HG03159 (cell line): ENCODE results near the gene TXNRD1.
"Not testable (repeated sequence)": the region's sequence is repeated elsewhere in the genome, so short reads cannot be mapped to it uniquely, and the experiment has no call there.

Source experiments
- ATAC-seq: cut with Tn5 transposase; IDR thresholded peaks from one replicate; pipeline ENCODE4 v1.9.1; 2021; ENCODE audit warnings: mild to moderate bottlenecking, moderate library complexity; ENCODE audit not compliant: unreplicated experiment

TXNRD1 gene

DNA sequence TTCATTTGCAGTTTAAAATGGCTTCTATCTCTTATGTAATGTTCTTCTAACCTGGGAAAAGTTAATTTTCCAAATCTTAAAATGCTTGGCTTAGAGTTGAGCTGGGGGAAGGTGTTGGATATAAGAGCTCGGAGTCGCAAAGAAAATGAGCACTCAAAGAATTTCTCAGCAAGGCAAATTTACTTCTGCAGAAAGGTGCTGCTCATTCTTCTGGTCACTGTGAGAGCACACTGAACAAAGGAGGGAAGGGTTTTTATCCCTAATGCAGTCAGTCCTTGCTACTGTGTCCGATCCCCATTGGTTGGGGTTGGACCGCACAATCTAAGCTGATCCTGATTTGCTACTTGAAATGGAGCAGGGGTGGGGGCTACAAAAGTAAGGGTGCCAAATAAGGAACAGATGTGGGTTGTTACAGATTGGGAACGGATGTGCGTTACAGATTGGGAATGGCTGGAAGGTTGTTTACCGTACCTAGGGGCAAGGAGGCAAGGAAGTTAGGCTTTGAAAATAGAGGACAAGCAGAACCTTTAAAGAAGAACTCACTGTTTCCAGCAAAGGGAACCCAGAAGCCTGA, 19.4 kb downstream of the TXNRD1 start:
- no peak for ATAC-seq

DNA sequence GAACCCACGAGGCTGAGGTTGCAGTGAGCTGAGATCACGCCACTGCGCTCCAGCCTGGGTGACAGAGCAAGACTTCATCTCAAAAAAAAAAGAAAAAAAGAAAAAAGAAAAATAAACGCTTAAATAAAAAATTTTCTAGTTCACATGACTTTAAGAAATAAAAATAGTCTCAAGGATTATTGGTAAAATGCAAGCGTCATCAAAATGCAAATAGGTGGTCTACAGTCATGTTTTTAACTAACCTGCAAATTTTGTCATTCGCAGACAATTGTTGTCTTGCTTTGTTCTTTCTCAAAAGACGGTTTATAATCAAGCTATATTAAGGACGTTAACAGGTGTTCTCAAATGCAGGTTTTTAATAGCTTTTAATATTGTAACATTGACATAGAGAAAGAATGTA, 22.4 kb downstream of the TXNRD1 start:
- no peak for ATAC-seq

DNA sequence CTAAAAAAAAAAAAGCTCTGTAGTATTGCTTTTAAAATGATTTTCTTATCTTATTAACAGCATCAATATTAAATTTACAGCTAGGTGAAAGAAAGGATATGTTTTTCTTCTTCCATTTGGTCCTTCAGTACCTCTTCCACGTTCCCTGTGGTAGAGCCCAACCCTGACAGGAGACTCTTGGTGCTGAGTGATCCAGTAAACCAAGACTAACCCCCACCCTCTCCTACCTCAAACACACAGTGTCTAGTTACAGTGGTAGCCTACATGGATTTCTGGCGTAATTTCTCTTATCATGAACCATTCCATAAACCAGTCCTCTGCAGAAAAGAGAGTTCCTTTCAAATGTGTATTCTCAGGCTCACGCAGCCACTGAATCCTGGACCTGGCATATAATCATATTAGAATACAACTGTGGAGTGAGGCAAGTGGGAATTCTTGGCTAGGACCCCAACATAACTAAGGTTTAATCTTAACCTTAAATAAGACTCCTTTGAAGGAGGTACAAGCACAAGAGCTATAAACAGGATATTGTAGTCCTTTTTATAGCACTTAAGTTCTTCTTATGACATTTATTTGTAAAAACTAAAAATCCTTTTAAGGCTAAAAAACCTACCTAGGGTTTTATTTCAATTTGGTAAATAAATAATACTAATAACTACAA, 27.1 kb downstream of the TXNRD1 start:
- ATAC-seq: no peak

DNA sequence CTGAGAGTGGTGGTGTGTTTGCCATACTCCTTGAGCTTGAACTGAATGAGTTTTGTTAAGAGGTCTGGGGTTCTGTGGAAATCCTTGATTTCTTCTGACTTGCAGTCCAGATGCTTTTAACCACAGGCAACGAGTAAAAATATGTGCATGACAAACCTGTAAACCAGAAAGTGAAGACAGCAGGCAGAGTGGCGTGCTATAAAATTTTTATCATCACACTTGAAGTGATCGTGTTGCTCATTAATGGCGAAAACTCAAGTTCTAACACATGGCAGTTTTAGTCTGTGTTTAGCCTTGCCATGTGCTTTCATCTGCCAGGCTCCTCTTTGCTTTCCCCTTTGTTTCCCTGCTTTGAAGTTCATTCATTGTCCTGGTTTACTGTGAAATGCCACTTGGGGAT, 28.0 kb downstream of the TXNRD1 start:
- no peak for ATAC-seq

DNA sequence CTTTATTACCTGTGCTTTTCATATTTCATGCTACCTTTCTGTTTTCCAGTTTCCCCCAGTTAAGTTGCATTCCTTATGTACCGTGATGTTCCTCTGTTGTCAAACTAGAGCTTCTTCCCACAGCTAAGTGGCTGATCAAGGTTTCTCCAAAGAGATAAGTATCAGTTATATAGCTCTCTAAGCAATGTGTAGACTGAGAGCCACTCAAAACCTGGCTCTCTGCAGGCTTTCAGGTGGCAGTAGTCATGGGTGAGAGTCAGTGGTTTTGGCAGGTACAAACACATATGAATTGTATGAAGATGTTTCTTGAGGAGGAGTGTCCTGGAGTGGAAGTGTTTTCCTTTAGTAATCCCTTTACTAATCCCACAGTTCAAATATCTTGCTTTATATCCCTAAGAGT, 28.4 kb downstream of the TXNRD1 start:
- no peak for ATAC-seq

DNA sequence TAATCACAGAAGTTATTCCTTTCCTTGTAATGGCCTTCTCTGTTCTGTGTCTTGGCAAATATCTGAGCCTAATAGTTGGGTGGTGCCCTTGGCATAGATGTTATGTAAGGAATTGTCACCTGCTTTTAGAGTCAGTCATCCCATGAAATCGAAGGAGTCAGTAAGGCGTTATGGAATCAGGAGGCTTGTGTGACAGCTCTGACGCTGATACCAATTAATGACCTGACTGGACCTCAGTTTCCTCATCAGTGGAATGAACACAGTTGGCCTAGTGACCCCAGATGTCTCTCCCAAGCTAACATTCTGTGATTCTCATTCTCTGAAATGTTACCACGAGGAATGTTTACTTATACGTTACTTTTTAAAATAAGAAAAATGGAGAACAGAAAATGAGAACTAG, 32.1 kb downstream of the TXNRD1 start:
- no peak for ATAC-seq

DNA sequence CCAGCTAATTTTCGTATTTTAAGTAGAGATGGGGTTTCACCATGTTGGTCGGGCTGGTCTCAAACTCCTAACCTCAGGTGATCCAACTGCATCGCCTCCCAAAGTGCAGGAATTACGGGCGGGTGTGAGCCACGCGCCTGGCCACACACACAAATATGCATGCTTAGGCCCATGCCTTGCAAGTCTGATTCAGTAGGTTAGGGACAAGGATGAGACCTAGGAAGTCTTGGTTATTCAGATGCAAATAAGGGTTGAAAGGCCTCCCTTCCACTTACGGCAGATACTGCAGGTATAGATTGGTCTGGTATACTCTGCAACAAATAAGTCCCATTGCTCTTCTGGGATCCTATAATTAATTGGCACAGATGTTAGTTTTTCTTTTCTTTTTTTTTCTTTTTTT, 32.9 kb downstream of the TXNRD1 start:
- ATAC-seq: no peak

DNA sequence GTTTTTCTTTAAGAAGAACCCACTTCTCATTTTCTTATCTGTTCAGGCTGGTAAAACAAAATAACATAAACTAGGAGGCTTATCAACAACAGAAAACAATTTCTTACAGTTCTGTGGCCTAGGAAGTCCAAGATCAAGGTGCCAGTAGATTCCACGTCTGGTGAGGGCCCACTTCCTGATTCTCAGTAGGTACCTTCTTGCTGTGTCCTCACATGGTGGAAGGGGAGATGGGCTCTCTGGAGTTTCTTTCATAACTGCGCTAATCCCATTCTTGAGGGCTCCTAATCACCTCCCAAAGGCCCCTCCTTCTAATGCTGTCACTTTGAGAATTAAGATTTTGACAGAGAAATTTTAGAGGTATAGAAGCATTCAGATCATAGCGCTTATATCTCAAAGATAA, 33.4 kb downstream of the TXNRD1 start:
- no peak for ATAC-seq

DNA sequence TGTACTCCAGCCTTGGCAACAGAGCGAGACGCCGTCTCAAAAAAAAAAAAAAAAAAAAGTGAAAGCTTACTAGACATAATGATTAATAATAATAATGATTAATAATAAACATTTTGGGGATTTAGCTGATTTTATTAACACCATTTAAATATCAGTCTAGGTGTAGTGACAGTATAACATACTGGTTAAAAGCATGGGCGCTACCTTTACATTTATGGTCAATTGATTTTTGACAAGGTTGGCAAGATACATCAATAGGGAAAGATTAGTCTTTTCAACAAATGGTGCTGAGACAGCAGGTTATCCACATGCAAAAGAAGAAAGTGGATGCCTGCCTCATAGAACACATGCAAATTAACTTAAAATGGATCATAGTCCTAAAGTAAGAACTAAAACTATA, 34.3 kb downstream of the TXNRD1 start:
- no peak for ATAC-seq

DNA sequence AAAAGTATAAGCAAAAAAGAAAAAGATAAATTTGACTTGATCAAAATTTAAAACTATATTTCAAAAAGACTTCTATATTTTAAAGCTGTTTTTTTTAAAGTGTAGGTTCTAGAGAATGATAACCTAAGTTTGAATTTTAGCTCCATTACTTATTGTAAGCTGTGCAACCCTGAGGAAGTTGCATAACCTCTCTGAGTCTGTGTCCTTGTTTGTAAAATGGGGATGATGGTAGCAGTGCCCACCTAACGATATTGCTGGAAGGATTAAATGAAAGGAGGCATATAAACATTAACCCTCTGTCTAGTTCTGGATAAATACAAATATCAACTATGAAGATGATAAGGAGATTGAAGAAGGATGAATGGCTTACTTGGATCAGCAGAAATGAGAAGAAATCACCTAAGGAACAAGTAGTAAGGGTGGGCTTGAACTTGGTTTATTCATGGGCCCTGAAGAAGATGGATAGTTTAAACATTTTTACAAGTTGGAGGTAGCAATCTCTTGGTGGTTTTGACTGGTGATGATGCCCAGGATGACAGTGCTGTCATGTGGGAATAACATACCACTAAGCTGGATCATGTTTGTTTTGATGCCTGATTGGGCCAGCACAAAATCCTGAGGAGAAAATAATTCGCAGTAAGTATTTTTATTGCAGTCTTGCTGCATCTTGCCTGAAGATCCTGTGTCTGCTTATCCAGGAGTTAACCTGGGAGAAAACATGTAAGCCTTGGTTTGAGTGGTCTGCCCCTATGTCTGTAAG, 35.0 kb downstream of the TXNRD1 start:
- ATAC-seq: no peak

DNA sequence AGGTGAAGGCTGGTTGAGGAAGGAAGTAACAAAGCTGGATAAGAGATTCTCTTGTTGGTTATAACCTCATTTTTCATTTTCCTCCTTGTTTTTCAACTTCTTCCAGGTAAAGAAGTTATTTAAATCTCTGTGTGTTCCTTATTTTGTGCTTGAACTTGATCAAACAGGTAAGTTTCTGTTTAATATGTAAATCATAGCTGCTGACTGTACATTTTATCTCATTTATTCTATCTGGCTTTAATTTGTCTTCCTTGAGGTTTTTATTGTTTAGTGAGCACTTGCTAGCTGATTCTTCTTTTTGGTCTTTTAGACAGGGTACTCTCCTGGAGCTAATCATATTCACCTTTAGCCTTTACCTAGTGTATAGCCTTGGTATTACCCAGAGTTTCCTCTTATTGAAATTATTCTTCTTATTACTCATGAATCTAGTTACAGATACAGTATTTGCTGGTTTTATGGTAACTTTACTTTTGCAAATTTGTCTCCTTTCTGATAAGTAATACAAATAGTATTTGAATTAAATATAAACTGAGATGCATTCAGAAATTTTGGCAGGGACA, 42.4 kb downstream of the TXNRD1 start:
- no peak for ATAC-seq

DNA sequence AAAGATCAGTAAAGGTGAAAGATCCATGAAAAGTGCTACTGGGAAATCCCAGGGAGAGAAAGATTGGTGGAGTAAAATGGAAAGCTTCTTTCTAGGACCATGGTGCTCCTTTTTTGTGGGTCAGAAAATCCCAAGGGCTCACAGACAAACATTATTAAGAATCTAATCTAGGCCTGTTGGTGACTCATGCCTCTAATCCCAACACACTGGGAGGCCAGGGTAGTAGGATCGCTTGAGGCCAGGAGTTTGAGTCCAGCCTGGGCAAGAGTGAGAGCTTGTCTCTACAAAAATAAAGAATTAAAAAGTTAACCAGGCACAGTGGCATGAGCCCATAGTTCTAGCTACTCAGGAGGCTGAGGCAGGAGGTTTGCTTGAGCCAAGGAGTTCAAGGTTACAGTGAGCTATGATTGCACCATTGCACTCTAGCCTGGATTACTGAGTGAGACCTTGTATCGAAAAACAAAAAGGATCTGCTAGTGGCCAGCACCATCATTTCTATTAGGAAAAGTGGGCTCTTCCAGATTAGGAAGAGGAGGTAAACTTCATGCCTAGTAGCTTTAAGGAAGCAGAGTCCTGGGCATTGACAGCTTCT, 43.0 kb downstream of the TXNRD1 start:
- no peak for ATAC-seq

DNA sequence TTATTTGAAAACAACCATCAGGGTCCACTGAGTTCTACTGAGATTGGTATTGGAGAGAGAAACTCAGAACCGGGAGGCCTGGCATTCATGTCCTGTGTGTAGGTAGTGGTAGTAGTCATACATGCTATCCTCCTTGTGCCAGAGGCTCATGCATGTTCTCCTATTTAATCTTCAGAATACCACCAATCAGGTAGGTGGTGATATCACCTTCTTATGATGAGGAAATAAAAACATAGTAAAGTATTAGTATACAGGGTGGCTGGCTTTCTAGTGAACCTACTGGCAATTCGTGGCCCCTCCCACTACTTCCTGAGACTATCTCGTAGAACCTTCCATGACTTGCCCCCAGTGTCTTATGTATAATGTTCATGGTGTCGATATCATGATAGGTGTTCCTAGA, 47.4 kb downstream of the TXNRD1 start:
- no peak for ATAC-seq

DNA sequence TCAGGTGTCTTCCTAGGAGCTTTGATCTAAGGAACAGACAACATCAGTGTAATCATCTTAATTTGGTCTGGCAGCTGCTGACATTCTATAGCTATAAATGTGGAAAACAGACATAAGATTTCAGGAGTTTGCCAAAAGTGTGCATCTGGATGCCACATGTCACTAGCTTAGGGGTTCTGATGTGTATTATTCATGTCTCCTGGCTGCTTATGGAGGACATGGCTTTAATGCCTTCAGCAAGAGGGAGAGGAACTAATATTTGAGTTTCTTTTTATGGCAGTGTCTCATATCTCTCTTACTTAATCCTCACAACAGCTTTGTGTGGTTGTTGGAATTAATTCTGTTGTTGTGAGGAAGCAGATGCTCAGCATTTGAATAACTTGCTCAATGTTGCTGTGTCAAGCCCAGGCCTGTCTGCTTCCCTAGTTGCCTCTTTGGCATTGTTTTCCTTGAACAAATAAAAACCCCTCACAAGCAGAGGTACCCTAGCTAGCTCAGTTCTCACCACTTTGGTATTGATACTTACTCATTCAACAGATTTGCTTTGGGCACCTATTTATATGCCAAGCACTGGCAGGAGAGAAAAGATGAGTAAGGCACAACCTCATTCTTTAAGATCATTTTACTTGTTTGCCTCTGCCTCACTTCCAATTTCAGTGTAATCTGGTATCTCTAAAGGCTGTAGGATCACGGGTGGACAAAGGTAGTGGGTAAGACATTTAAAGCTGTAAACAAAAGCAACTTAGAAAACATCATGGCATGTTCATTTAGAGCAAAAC, 48.2 kb downstream of the TXNRD1 start:
- ATAC-seq: no peak

DNA sequence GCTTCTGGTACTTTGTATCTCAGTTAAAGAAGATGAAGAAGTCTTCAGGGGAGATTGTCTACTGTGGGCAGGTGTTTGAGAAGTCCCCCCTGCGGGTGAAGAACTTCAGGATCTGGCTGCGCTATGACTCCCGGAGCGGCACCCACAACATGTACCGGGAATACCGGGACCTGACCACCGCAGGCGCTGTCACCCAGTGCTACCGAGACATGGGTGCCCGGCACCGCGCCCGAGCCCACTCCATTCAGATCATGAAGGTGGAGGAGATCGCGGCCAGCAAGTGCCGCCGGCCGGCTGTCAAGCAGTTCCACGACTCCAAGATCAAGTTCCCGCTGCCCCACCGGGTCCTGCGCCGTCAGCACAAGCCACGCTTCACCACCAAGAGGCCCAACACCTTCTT, 49.9 kb downstream of the TXNRD1 start:
- not testable (repeated sequence) for ATAC-seq

DNA sequence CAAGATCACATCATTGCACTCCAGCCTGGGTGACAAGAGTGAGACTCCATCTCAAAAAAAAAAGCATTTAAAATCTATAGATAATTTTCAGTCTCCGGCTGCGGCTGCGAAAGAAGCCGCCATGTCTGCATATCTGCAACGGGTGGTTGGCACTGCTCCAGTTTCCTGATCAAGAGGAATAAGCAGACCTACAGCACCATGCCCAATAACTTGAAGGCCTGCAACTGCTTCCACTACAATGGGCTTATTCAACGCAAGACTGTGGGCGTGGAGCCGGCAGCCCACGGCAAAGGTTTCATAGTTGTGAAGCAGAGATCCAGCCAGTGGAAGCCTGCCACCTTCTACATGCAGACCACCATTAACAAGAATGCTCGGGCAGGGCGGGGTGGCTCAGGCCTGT, 57.4 kb downstream of the TXNRD1 start:
- no peak for ATAC-seq

DNA sequence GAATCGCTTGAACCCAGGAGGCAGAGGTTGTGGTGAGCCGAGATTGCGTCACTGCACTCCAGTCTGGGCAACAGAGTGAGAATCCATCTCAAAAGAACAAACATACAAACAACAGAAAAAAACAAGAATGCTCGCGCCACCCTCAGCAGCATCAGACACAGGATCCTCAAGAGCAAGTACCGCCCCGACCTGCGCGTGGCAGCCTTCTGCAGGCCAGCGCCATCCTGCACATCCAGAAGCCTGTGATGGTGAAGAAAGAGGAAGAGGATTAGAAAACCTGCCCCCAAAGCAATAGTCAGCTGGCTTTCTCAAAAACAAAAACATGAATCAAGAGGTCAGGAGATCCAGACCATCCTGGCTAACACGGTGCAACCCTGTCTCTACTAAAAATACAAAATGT, 57.9 kb downstream of the TXNRD1 start:
- ATAC-seq: no peak

DNA sequence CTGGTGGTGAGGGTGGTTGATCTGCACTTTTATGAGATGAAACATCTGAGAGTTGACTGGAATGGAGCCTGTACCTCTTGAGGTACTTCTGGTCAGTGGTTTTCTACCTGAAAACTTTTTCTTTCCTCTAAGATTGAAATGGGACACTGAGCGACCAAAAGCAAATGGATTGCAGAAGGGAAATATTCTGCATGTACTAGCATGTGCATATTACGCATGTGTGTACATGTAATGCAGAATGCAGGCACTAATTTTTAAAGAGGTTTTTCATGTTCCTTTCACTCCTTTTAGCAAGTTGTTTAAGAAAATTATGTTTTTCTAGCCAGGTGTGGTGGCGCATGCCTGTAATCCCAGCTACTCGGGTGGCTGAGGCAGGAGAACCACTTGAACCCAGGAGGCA, 59.2 kb downstream of the TXNRD1 start:
- no peak for ATAC-seq

DNA sequence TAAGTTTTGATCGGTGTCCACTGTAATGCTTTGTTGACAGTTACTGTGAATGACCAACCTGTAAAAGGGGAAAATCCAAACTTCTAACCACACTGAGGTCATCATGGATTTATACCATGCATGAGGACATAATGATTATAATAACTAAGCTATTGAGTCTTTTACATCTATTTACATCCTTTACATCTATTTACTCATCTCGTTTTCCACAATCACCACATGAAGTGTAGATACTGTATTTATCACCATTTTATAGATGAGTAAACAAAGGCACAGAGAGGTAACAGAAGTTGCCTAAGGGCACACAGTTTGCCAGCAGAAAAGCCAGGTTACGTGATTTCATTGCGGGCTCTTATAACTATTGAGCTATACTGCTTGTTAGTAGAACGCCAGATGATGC, 60.1 kb downstream of the TXNRD1 start:
- no peak for ATAC-seq

DNA sequence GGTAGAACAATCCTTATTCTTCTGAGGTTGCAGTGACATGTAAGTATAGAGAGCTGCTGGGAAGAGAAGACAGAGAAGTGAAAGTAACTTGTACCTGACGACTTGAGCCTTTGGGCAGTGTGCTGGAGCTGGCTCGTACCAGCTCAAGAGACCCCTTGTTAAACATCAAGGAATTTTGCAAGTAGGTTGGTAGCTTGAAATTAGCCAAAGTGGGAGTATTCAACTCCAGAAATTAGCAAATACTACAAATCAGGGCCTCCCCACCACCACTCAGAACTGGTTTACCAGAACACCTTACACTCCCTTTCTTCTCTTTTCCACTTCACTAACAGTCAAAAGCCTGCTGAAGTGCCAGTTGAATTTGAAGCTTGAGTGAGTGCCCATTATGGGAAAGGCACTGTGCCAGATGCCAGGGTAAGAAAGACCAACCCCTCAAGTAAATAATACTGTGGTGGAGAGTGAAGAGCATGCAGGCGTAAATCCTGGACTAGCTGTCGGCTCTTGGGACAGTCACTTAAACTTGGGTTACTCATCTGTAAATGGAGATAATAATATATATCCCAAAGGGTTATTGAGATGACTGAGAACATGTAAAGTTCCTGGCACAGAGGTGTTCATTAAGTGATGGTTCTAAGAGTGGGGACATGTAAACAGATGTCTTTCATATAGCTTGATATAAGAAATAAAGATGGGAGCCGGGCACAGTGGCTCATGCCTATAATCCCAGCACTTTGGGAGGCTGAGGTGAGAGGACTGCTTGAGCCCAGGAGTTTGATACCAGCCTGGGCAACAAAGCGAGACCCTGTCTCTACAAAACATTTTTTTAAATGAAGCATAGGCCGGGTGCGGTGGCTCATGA, 60.9 kb downstream of the TXNRD1 start:
- peak; percentile 76 for ATAC-seq
